Ecto neural progenitor cell (in vitro differentiated cells): ENCODE data around the gene TSC2.

ENCODE experiments used
- DNase-seq: peaks from one replicate; pipeline ENCODE4 v3.0.0-alpha.2; 2018; ENCODE audit warnings: low spot score

TSC2 gene

DNA sequence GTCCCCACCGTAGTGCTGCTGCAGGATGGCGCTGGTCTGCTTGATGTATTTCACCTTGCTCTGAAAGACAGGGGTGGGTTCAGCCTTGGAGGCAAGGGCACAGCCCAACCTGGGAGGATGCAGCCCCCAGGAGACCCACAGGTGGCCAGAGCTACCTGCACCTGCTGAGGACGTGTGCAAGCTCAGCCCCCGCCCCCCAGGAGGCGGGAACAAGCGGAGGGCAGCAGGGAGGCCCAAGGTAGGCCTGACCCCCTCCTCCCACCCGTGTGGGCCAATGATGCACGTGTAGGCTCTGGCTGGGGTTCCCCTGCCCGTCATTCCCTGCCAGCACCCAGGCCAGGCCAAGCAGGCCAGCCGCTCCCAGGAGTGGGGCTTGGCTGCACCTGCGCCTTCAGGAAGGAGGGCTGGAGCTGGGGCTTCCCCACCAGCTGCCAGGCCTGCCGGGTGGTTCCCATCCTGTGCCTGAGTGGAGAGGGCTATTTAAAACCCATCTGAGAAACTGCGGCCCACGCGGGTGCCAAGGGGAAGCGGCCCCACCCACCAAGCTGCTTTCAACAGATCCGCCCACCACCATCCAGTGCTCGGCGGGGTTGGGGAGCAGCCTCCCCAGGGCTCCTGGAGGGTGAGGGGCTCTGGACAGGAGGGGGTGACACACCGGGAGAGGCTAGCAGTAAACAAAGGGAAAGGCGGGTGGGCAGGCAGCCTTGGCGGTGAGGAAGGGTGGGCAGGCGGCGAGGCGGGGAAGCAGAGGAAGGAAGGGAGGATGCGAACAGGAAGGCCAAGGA lies 3.9 kb upstream of the TSC2 start:
- DNase-seq: no peak

DNA sequence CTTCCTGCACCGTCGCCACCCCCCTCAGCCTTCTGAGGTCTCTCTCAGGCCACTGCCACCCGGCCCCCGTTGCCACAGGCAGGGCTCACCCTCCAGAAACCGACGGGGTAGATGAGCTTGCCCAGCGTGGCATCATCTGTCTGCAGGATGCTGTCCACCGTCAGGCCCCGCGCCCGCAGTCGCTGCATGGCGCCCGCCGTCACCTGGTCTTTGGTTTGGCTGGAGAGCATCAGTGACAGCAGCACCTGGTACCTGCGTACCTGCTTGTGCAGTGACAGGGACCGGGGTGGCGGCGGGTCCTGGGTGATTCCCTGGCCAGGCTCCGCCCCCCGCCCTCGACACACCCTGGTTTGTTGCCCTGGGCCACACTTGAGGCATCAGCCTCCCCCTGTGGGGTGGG lies 3.2 kb upstream of the TSC2 start:
- DNase-seq: no peak

GRCh38 chr16:2045965-2046892 lies 1.6 kb upstream of the TSC2 start:
- no peak for DNase-seq

DNA sequence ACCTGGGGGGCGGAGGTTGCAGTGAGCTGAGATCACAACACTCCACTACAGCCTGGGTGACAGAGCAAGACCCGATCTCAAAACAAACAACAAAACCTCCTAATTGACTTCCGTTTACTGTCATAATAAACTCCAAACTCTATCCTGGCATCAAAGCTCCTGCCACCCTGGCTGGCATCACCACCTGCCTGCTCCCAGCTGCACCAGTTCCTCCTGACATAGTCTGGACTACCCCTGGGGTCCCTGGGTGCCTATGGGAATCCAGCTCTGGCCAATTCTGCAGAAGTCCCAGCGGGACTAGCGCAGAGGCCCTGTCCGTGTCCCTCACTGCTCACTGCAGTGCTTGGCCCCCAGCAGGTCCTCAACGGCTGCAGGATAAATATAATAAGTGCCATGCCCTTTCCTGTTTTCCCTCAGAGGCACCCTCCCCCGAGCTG lies 874 bp upstream of the TSC2 start:
- DNase-seq: no peak

DNA sequence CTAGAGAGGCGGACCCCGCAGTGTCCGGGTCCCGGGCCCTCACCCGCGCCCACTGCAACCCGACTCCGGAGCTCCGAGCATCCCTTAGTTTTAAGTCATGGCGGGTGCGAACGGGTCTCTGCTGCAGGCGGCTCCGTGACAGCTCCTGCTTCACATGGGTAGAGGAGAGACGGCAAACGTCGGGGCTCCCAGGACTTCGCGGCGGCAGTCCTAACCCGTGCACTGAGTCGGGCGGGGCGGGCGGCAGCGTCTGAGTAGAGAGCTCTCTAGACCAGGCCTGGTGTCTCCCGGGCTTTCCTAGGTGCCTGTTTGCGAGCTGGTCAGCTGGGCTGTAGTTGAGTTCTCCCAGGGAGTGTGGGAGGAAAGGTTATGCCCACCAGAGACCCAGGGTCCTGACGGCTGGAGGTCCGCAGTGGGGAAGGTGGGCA lies 345 bp downstream of the TSC2 start:
- DNase-seq: peak; percentile 63

DNA sequence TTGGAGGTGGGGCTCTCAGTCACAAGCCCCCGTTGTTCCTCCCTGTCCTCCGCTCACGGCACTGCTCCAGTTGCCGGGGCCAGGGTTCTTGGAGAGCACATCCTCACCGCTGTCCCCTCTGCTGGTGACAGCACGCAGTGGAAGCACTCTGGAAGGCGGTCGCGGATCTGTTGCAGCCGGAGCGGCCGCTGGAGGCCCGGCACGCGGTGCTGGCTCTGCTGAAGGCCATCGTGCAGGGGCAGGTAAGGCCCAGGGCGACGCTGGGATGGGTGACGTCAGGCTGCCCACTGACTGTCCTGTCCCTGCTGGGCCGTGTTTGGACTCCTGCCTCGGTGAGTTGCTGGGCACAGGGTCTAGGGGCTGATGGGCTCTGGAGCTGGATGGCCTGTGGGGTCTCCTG lies 5.4 kb downstream of the TSC2 start:
- DNase-seq: no peak

DNA sequence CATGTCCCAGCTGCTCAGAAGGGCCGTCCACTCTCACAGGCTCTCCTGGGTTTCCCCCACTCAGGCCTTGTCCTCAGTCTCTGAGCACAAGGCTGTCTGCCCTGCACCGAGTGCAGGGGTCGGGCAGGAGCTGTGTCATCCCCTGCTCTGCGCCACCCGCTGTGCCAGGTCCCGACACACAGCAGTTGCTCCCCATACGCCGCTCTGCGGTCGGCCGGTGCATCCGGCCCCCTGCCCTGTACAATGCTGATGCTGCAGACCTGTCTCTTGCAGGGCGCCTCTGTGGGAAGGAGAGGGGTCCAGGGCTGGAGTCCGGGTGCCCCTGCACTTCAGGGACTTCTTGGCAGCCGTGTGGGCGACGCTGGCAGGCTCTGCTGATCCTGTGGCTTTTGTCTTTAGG lies 6.1 kb downstream of the TSC2 start:
- DNase-seq: no peak

- no peak for DNase-seq
Observed at GRCh38 chr16:2054543-2055245, 6.9 kb downstream of the TSC2 start.

GRCh38 chr16:2056077-2056476 lies 8.3 kb downstream of the TSC2 start:
- DNase-seq: no peak

- no peak for DNase-seq
Observed at GRCh38 chr16:2056681-2057407, 9.1 kb downstream of the TSC2 start.

DNA sequence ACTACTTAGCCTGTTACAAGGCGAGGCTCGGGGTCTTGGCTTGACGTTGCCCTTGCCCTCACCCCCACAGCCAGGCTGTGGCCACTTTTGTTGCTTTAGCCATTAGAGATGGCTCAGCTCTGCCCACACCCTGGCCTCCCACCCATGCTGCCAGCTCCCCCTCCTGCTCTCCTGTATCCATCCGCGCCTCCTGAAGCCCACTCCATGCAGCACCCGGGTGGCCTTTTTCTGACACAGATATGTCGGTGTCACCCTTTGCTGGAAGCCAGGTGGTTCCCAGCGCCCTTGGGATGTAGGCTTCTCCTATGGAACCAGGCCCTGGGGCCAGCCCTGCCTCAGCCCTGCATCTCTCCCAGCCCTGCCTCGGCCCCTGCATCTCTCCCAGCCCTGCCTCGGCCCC lies 9.7 kb downstream of the TSC2 start:
- DNase-seq: no peak

DNA sequence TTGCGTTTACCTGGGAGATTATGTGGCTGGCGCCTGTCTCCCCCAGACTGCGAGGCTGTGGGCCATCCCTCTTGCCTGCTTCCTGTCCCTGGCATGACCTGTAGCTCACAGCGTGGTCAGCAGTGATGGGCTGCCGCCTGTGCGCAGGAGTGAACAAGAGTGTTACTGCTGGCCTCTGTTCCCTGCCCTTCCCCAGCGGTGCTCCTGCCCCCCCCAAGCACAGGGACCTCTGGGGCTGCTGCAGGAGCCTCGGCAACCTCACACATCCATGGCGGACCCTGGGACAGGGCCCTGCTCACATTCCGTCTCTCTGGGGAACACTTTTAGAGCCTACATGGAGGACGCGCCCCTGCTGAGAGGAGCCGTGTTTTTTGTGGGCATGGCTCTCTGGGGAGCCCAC lies 10.6 kb downstream of the TSC2 start:
- no peak for DNase-seq

GRCh38 chr16:2058872-2059271 lies 11.1 kb downstream of the TSC2 start:
- no peak for DNase-seq

DNA sequence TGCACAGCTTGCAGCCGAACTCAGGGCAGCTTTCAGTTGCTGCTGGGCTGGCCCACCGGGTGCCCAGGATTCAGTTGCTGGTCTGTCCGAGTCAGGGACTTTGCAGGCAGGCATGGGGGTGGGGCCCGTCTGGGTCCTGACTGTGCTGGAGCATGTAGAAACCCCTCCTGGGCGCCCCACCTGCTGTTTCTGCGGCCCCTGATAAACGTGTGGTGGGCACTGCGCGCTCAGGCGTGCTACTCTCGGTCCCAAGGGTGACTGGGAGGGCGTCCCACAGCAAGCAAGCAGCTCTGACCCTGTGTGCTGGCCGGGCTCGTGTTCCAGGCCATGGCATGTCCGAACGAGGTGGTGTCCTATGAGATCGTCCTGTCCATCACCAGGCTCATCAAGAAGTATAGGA lies 12.6 kb downstream of the TSC2 start:
- no peak for DNase-seq

DNA sequence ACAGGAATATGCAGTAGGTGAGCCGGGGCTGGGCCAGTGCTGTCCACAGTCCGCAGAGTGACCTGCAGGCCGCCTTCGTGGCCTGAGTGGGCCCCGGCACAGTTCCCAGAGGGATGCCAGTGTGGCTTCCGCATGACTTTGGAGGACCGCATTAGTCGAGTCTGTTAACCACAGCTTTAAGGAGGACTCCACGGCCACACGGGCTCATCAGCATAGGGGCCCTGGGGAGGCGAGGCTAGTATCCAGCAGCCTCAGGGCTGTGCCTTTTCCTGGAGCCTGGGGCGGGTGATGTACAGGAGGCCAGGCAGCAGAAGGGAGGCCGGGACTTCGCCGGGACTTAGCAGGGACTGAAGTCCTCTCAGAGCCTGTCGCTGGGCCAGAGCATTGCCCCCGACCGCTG lies 13.2 kb downstream of the TSC2 start:
- no peak for DNase-seq

DNA sequence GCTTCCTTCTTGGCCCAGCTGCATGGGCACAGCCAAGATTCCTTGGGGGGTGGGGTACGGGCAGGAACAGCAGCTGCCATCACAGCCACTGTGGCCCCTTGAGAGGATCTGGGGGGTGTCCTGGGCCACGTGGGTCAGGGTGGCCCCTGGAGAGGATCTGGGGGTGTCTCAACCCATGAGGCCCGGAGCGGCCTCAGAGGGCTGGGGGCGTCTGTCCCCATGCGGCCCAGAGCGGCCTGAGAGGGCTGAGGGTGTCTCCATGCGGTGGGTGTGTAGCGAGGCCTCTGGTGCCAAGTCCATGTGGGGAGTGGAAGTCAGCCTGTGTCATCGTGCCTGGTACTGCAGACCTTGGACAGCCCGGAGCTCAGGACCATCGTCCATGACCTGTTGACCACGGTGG lies 13.7 kb downstream of the TSC2 start:
- no peak for DNase-seq

GRCh38 chr16:2062801-2063200 lies 15.0 kb downstream of the TSC2 start:
- no peak for DNase-seq

DNA sequence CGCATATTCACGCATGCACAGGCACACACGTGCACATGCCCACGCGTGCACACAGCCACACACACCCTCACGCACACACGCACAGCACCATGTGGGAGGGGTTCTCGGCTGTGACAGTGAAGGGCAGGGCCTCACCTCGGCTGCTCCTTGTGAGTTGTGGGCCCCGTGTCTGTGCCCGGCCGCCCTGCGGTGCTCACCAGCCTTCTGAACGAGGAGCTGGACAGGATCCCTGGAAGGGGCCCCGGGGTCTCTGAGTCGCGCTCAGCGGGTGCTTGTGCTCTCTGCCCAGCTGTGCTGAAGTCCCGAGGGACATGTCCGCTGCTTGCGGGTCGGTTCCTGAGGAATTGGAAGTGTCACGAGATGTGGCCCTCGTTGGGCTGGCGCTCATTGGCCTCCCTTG lies 16.1 kb downstream of the TSC2 start:
- no peak for DNase-seq

- no peak for DNase-seq
Observed at GRCh38 chr16:2064368-2064945, 16.7 kb downstream of the TSC2 start.

DNA sequence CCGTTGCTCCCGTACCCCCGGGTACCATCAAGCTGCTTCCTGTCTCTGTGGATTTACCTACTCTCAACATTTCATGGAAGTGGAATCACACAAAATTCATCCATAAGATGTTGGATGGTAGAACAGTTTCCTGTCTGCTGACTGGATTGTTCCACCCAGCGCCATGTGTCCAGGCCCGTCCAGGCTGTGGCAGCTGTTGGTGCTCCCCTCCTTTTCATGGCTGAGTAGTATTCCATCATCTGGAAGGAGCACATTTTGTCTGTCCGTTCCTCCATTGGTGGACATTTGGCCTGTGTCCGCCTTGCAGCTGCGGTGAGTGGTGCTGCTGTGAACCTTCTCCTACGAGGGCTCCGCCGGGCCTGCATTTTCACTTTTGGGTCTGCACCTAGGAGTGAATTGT lies 18.4 kb downstream of the TSC2 start:
- DNase-seq: no peak
